SK-N-SH (cell line): ENCODE results near the gene PRICKLE2.

Source experiments
- CTCF ChIP-seq: fragments of 200-600 bp; sonication (generic); IDR thresholded peaks from 2 replicates; pipeline ENCODE4 v1.6.1; 2017; ENCODE audit warnings: antibody characterized with exemption, mild to moderate bottlenecking, moderate library complexity
- RCOR1 ChIP-seq: fragments of 150-350 bp; IDR thresholded peaks from 2 replicates; pipeline ENCODE4 v1.6.1; 2017; ENCODE audit warnings: antibody characterized with exemption, low read length
- SMC3 ChIP-seq: IDR thresholded peaks from 2 replicates; pipeline ENCODE4 v1.6.1; 2012; ENCODE audit warnings: low read depth, low read length, improper control_type of control experiment
- TCF12 ChIP-seq: IDR thresholded peaks from 2 replicates; pipeline ENCODE4 v1.4.0; 2012

- no peak for TF ChIP-seq CTCF
- TF ChIP-seq SMC3: no peak
- TF ChIP-seq RCOR1: no peak
- TF ChIP-seq TCF12: no peak
Measured at GRCh38 chr3:64093211-64093610, 132.1 kb downstream of the PRICKLE2 start.
